IPS-NIHi11 (cell line): Measurements from ENCODE around the gene SIRT7.

Experiments
- DNase-seq: peaks from one replicate; pipeline ENCODE4 v3.0.0; 2012; ENCODE audit warnings: mixed read lengths, low spot score

Gene SIRT7

GRCh38 chr17:81863833-81864768 lies 53.9 kb downstream of the SIRT7 start:
- DNase-seq: no peak

GRCh38 chr17:81863123-81863675 lies 54.8 kb downstream of the SIRT7 start:
- DNase-seq: no peak
